ENCODE results near the gene TUFT1. TPM values are rescaled to one million over a fixed set of nuclear protein-coding genes. Genes with fewer than 3 reads are reported as not detected.
"Not testable (repeated sequence)": the region's sequence is repeated elsewhere in the genome, so short reads cannot be mapped to it uniquely, and the experiment has no call there.

Gene TUFT1
- total RNA-seq, 2 donors from 2014 or later = 5.4 to 6.6 TPM

DNA sequence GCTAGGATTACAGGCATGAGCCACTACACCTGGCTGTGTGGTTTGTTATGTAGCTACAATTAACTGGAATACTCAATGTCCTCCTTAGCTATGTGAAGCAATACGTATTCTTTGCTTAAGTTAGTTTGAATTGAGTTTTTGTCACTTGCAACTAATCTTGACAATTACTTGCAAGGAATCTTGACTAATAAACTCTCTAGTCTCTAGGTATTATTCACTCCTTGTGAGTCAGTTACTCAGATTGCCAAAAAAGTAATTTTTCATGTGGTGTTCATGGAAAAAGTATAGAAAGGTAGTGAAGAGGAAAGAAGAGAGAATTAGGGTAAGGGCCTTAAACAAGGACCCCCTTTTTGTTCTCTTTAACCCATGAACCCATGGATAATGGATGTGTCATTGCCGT is 64.2 kb downstream of the TUFT1 start:
- intact Hi-C loops (cut with DNase I) = no loop called here
- no peak for DNase-seq (ENCODE audit: low spot score)

DNA sequence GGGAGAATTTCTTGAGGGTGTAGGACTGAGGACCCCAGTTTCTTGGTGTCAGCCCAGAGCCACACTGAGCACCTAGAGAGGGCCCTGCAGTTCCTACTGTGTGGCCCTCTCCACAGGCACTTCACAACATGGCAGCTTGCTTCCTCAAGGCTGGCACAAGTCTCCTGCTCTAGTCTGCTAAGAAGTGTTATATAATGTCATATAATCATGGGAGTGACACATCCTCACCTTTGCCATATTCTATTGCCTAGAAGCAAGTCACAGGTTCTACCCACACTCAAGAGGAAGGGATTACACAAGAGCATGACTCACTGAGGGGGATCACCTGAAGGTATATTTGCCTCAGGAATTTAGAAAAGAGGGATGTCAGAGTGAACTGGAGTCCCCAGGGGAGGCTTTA is 66.3 kb downstream of the TUFT1 start:
- no peak for DNase-seq (ENCODE audit: low spot score)

DNA sequence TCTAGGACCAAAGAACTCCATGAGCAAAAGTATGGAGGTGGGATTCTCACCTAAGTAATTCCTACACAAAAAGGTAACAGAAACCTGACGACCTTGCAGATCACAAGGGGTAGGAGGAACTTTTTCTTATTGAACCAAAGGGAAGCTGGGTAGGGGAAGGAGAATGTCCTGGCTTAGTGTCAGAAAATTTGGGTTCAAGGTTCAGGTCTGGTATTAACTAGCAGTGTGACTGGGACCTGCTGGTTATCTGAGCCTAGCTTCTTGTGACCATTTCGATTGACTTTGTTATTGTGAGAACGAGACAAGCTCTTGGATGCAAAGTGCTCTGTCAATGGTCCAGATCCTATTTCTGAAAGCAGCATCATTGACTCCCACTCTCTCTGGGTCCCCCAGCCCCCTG is 66.7 kb downstream of the TUFT1 start:
- DNase-seq (ENCODE audit: low spot score) = no peak
- intact Hi-C loops (cut with DNase I) = no loop called here

More for the DNA sequence above, 66.3 kb downstream of the TUFT1 start:
- intact Hi-C loops (cut with DNase I) = no loop called here

DNA sequence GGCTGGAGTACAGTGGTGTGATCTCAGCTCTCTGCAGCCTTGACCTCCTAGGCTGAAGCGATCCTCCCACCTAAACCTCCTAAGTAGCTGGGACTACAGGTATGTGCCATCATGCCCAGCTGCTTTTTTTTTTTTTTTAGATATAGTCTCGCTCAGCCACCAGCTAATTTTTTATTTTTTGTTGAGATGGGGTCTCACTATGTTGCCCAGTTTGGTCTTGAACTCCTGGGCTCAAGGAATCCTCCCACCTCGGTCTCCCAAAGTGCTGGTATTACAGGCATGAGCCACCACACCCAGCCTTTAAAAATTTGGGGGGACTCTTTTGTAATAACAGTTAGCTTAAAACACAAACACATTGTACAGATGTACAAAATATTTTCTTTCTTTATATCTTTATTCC is 70.0 kb downstream of the TUFT1 start:
- intact Hi-C loops (cut with DNase I) = loop anchor here (10.0 kb wide), 2 partner anchors 65 to 125 kb away; no protein-coding TSS in a partner anchor
- no peak for DNase-seq (ENCODE audit: low spot score)

DNA sequence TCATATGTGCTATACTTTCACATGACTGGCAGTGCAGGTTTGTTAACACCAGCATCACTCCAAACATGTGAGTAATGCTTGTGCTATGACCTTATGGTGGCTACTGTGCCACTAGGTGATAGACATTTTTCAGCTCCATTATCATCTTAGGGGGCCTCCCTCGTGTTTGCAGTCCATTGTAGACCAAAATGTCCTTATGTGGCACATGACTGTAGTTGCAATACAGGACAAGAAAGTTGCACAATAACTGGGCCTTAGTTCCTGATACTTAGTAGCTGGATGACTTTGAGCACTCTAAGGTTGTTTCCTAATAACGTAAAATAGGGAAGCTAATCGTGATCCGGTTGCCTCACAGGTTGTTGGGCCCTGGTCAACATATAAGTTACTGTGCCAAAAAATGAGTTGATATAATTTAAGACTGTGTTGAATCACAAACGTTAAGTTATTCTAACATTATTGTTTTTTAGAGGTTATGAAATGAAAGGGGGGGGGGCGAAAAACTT is 71.2 kb downstream of the TUFT1 start:
- no peak for DNase-seq (ENCODE audit: low spot score)
- intact Hi-C loops (cut with DNase I) = loop anchor here (10.0 kb wide), 2 partner anchors 63 to 123 kb away; no protein-coding TSS in a partner anchor

DNA sequence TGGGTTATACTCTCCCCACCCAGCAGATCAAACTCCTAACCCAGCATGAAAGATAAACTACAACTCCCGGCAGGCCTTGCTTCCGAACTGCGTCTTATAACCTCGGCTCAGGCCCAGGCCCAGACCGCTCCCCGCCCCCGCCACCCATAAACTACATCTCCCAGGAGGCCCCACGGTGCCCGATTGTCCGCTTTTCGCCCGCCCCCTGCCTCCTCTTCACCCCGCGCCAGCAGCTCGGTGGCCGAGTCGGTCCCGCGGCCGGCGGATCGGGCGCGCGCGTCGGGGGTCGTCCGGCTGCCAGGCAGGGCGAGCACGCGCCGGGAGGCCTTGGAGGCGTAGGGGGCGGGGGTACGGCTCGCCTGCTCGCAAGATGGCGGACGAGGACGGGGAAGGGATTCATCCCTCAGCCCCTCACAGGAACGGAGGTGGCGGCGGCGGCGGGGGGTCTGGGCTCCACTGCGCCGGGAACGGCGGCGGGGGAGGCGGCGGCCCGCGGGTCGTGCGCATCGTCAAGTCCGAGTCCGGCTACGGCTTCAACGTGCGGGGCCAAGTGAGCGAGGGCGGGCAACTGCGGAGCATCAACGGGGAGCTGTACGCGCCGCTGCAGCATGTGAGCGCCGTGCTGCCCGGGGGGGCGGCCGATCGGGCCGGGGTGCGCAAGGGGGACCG is 71.9 kb downstream of the TUFT1 start, which contains the start of gene SNX27:
SNX27 (plus strand) TSS at position 219 of the 669 bp plus-strand sequence; CDS start at position 371, 152 bp downstream.
- intact Hi-C loops (cut with DNase I) = loop anchor here (10.0 kb wide), 2 partner anchors 63 to 123 kb away; no protein-coding TSS in a partner anchor

DNA sequence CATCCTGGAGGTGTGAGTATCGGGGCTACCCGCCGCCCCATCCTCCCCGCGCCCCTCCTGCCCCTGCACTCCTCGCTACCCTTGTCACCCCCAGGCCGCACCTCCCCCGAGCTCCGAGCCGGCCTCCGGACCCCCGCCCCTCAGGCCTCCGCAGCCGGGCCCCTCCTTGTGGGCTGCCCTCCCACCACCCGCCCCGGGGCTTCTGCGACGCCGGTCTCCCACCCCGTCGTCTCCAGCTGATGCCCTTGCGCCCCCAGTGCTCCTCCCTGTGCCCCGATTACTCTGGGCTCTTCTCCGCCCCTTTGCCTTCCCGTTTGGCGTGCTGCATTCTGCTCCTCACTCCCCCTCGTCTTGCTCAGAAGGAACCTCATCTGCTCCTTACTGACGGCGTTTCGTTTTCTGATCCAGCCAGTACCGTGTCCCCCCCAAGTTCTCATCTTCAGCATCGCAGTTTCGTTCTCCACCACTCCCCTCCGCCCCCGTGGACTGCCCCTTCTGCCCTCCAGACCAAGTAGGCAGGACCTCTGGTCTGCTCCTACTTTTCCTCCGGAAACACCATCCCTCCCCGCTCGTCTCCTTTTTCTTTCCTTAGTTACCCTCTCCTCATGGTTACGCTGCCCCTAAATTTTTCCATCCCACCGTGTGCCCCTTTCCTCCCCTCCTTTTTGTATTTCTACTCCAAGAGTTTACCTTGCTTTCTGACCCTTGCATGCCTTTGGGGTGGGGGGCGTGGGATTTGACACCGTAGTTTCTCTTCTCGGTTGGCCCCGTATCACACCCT is 72.6 kb downstream of the TUFT1 start:
- intact Hi-C loops (cut with DNase I) = loop anchor here (10.0 kb wide), 2 partner anchors 62 to 122 kb away; no protein-coding TSS in a partner anchor
- DNase-seq (ENCODE audit: low spot score) = peak; percentile 85

More for the DNA sequence above, 71.9 kb downstream of the TUFT1 start, which contains the start of gene SNX27:
- DNase-seq (ENCODE audit: low spot score) = peak; percentile 96

DNA sequence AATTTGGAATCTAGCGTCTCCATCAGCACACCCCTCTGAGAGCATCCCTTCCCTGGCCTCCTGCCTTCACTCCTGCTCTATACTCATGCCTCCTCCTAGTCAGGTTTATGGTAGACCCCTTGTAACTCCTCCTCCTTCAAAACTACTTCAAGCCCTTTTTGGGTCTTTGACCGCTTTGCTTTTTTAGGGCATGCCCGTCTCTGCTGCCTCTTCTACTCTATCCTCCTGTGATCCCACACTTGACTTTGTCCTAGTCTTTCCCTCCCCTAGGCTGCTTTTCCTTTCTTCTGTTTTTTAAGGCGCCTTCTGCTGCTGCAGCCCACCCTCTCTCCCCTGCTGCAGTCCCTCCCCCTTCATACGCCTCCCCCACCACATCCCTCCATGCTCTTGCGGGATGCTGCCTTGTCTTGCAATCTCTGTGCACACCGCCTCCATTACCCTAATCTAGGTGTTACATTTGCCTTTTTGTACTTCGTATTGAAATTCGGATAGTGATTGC is 73.2 kb downstream of the TUFT1 start:
- intact Hi-C loops (cut with DNase I) = loop anchor here (10.0 kb wide), 2 partner anchors 61 to 121 kb away; no protein-coding TSS in a partner anchor
- no peak for DNase-seq (ENCODE audit: low spot score)

DNA sequence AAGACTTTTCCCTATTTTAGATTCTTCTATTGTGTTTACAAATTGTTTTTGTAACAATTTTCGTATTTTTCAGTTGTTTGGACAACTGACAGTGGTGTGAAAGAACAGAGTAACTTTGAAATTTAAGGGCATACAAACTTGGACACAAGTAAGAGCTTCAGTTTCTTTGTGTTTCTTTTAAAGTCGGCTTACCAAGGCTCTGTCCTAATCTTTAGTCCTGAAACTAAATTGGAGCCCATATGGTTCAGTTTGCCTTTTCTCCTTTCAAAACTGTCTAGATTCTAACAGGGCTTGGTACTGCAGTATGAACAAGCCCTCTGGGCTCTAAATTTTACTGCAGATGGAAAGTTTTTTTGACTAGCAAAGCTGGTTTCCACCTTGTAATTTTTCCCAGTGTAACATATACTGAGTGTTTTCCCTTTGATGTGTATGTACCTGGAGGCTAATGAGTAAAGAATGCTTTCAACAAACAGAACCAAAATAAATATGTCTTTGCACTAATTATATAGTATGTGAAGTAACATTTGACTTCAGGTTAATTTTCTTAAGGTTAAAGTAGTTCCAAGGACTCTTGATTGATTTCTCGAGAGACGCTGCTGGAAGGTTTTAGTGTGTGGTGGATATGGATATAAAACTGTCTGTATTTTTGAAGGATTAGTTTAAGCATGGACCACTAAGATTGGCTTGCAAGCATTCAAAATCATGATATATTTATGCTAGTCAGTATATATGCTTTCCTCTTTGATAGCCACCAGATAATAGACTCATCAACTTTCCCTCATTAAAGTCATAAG is 75.8 kb downstream of the TUFT1 start:
- intact Hi-C loops (cut with DNase I) = loop anchor here (10.0 kb wide), 2 partner anchors 59 to 119 kb away; no protein-coding TSS in a partner anchor
- DNase-seq (ENCODE audit: low spot score) = no peak

DNA sequence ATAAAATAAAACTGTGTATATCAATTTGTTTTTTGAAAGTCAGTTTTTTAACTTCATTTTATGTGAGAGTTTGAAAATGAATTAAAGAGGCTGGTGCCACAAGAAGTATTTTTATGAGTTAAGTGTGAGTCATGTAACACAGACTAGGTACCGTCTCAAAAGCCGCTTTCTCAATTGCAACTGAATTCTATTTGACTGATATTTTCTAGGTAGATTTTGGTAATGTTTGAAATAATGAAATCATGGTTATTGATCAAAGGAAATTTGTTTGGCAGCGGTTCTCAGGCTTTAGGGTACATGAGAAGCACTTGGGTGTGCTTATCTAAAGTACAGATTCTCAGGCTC is 76.4 kb downstream of the TUFT1 start:
- intact Hi-C loops (cut with DNase I) = loop anchor here (10.0 kb wide), 2 partner anchors 58 to 118 kb away; no protein-coding TSS in a partner anchor
- no peak for DNase-seq (ENCODE audit: low spot score)

DNA sequence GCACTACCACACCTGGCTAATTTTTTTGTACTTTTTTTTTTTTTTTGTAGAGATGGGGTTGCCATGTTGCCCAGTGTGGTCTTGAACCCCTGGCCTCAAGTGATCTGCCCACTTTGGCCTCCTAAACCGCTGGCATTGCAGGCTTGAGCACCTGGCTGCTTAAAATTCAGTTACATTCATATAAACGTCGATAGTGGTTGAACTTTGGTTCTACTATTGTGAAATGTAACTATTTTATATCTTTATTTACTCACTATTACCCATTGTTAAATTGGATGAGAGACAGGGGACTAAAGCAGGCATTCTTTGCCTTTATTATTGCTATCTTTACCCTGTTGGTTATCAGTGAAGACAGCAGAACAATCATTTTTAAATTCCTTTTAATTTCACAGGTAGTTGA is 77.9 kb downstream of the TUFT1 start:
- DNase-seq (ENCODE audit: low spot score) = no peak
- intact Hi-C loops (cut with DNase I) = loop anchor here (10.0 kb wide), 2 partner anchors 57 to 117 kb away; no protein-coding TSS in a partner anchor

DNA sequence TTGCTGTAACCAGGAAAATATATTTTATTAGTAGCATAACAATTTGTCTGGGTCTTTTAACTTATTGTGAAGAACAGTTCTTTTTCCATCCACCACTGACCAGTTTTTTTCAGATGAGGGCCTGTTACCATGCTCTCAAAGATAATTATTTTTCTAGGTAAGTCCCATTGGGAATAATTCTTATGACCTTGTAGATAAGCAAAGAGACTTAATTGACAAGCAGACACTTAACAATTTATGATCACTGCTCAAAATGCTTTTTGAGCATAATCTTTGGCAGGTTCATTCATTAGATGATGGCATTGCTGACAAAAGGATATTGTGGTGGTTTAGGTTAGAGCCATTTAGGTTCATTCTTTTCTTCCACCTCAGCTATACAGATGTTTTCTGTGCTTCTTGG is 78.4 kb downstream of the TUFT1 start:
- DNase-seq (ENCODE audit: low spot score) = no peak
- intact Hi-C loops (cut with DNase I) = loop anchor here (10.0 kb wide), 2 partner anchors 56 to 116 kb away; no protein-coding TSS in a partner anchor

DNA sequence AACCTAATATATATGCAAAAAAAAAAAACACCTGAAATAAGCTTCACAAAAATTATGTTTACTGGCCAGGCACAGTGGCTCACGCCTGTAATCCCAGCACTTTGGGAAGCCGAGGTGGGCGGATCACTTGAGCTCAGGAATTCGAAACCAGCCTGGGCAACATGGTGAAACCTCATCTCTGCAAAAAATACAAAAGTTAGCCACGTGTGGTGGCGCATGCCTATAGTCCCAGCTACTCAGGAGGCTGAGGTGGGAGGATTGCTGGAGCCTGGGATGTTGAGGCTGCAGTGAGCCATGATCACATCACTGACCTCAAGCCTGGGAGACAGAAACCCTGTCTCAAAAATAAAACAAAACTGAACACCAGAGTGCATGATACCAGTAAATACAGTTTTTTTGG is 78.9 kb downstream of the TUFT1 start:
- intact Hi-C loops (cut with DNase I) = loop anchor here (10.0 kb wide), 2 partner anchors 56 to 116 kb away; no protein-coding TSS in a partner anchor
- DNase-seq (ENCODE audit: low spot score) = not testable (repeated sequence)

DNA sequence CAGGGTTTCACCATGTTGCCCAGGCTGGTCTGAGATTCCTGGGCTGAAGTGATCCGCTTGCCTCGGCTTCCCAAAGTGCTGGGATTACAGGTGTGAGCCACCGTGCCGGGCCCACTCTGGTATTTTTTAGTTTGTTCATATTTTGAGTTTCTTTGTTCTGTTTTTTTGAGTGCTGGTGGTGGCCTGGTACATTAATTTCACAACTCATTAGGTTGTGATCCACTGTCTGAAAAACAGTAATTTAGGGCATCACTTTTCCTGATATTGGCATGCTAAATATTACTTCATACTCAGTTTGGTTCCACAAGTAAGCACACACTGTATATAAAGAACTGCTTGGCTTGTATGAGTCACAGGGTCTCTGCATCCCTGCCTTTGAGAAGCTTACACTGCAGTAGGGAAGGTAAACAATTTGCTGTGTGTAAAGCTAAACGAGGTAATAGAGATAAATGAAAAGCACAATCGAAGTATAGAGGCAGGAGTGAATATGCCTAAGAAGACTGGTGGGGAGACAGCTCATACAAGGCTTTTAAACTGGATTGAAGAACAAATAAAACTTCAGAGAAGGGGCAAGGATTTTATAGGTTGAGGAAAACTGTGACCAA is 79.5 kb downstream of the TUFT1 start:
- no peak for DNase-seq (ENCODE audit: low spot score)
- intact Hi-C loops (cut with DNase I) = loop anchor here (10.0 kb wide), 2 partner anchors 55 to 115 kb away; no protein-coding TSS in a partner anchor

DNA sequence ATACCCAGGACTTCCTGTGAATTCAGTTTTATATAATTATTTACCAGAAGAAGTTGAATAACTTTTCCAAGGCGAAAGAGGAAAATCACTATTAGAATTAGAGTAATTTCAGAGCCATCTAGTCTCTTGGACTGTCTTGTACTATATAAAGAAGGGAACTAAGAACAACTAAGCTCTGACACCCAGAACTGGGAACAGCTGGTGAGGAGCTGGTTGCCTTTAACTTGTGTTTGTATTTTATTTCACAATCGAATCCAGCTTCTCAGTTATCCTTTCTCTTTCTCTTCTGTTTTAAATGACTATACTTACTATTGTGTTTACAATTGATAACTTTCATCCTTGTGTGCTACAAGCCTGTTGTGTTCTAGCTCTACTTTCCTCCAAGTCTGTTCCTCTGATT is 80.2 kb downstream of the TUFT1 start:
- no peak for DNase-seq (ENCODE audit: low spot score)
- intact Hi-C loops (cut with DNase I) = no loop called here

DNA sequence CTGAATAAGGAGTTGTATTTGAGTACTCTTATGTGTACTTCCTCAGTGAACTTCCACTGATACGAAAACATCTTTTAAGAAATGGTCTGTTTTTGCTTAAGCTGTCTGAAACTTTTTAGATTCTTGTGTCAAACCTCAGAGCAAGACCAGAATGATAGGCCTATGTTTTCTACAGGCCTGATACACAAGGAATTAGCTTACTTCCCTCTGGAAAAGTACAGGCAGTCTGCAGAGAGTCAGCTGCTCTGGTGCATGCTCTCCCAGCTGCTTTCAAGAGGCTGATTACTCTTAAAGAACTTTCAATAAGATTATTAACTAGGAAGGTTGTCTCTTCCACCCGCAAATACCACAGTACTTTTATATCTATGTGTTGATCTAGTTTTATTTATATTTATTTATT is 81.2 kb downstream of the TUFT1 start:
- intact Hi-C loops (cut with DNase I) = no loop called here

DNA sequence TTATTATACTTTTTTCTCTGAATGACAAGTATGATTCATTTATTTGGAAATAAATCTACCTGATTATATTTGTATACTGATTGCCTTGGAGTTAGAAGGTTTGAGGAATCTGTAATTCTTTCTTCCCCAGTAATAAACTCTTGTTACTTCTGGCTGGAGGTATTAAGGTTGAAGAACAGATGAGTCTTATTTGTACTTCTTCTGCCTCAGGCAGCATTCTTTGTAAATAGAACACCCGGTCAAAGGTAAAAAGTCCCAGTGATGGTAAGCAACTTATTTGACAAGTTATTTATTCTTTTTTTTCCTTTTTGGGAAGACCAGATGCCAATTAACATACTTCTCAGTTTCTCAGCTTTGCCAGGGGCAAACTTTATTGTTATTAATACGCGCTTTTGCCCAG is 84.7 kb downstream of the TUFT1 start:
- intact Hi-C loops (cut with DNase I) = no loop called here
- DNase-seq (ENCODE audit: low spot score) = no peak

More for the DNA sequence above, 81.2 kb downstream of the TUFT1 start:
- DNase-seq (ENCODE audit: low spot score) = no peak

DNA sequence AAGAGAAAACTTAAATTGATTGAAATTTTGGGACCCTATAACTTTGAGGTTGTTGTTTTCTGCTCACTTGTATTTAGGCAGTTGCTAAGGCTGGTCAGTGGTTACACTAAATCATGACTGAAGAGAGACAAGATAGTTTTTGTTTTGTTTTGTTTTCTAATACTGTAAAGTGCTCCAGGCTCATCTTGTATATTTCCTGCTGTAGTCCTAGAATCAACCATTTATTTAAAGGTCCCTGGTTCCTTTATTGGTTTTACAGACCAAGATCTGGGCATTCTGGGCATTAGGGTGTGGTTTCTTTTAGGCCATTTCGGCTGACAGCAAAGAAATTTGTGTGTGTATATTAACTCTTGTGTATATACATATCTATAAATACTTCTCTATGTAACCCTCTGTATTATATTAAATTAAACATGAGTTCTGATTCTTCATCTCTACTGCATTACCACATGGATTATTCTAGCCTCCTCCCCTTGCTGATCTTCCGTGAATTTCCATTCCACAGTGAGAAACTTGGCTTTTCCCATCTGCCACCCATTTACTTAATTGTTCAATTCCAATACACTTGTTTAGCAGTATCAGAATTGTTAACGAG is 86.7 kb downstream of the TUFT1 start:
- intact Hi-C loops (cut with DNase I) = no loop called here

More for the DNA sequence above, 86.7 kb downstream of the TUFT1 start:
- no peak for DNase-seq (ENCODE audit: low spot score)

All from posterior vena cava (tissue), 2 donors.